Limb (tissue), 2 donors: ENCODE measurements around the gene BMAL1.

ENCODE experiments used
- DNase-seq, 2 donors: peaks; one replicate each; pipeline ENCODE4 v3.0.0-alpha.2; 2016; ENCODE audit errors: extremely low spot score in 2 of 2

Gene BMAL1

GRCh38 chr11:13315517-13316432 is 38.2 kb downstream of the BMAL1 start:
- no peak for DNase-seq

- DNase-seq: no peak
These were observed 39.0 kb downstream of the BMAL1 start for GRCh38 chr11:13316528-13316961.

GRCh38 chr11:13317293-13318080 is 39.9 kb downstream of the BMAL1 start:
- DNase-seq: no peak

- DNase-seq: no peak
These were observed 41.1 kb downstream of the BMAL1 start for GRCh38 chr11:13318498-13319295.

- no peak for DNase-seq
These were observed 43.1 kb downstream of the BMAL1 start for GRCh38 chr11:13320688-13321087.

- no peak for DNase-seq
These were observed 43.8 kb downstream of the BMAL1 start for GRCh38 chr11:13321431-13321830.

- no peak for DNase-seq
These were observed 46.6 kb downstream of the BMAL1 start for GRCh38 chr11:13324141-13324540.

GRCh38 chr11:13324709-13325108 is 47.1 kb downstream of the BMAL1 start:
- DNase-seq: no peak

- DNase-seq: no peak
These were observed 49.8 kb downstream of the BMAL1 start for GRCh38 chr11:13327421-13327820.

- no peak for DNase-seq
These were observed 50.7 kb downstream of the BMAL1 start for GRCh38 chr11:13328286-13328685.

GRCh38 chr11:13329670-13330356 is 52.2 kb downstream of the BMAL1 start:
- DNase-seq: no peak

GRCh38 chr11:13332124-13332523 is 54.5 kb downstream of the BMAL1 start:
- DNase-seq: no peak

- DNase-seq: no peak
These were observed 55.9 kb downstream of the BMAL1 start for GRCh38 chr11:13333456-13333957.

- no peak for DNase-seq
These were observed 56.6 kb downstream of the BMAL1 start for GRCh38 chr11:13334034-13334786.

- peak in 1 of 2 donors; percentile 61 for DNase-seq
These were observed 57.7 kb downstream of the BMAL1 start for GRCh38 chr11:13335319-13335718.

- no peak for DNase-seq
These were observed 58.8 kb downstream of the BMAL1 start for GRCh38 chr11:13336246-13336878.

GRCh38 chr11:13338019-13338426 is 60.4 kb downstream of the BMAL1 start:
- no peak for DNase-seq

GRCh38 chr11:13338427-13339069 is 61.0 kb downstream of the BMAL1 start:
- no peak for DNase-seq
